ENCODE results near the gene SLC13A5. TPM values are rescaled to one million over a fixed set of nuclear protein-coding genes. Genes with fewer than 3 reads are reported as not detected.

SLC13A5 gene
- polyA plus RNA-seq, 1 of the 3 experiments (the other 2 are of a cell fraction) = not detected

DNA sequence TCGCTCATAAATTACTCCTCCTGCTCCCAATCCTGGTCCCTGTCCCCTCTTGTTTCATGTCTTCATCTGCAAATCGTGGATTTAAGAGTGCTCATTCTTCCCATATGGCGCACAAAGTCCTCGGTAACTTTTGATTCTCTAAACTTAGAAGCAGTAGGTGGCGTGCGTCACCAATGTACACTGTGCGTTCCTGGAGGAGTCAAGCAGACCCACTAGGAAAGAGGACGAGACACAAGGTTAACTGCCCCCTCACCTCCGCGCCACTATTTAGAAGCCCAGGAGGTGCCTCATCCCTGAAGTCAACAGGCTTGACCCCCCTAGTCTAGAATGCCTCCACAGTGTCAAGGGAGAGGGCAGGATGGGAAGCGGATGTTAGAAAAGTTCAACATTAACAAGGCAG lies 2.9 kb downstream of the SLC13A5 start:
- H3F3A ChIP-seq (replicated peaks; ENCODE audit: insufficient read depth) = no peaks in the 10 kb centered on the region
- no peaks in the 10 kb centered on the region for H4K20me1 ChIP-seq (ENCODE audit: insufficient read depth)
- no peaks in the 10 kb centered on the region for H3K36me3 ChIP-seq (replicated peaks in 1 of 2; ENCODE audit: control insufficient read depth in 1 of 2, insufficient read depth in 2 of 2, low read length in 1 of 2)
- H3K27ac ChIP-seq (ENCODE audit: low read depth in 2 of 2, low read length in 1 of 2) = no peak overlapping the region
- no peaks in the 10 kb centered on the region for H3K79me2 ChIP-seq (ENCODE audit: insufficient read depth)
- H3K9me2 ChIP-seq = no peaks in the 10 kb centered on the region
- peaks cover 74% of the 10 kb centered on the region for H3K27me3 ChIP-seq (ENCODE audit: insufficient read depth)
- H3K4me3 ChIP-seq (ENCODE audit: low read depth in 2 of 2, low read length in 1 of 2) = no peak overlapping the region
- CTCF ChIA-PET = no interaction called here
- TF ChIP-seq, protein P1, sequence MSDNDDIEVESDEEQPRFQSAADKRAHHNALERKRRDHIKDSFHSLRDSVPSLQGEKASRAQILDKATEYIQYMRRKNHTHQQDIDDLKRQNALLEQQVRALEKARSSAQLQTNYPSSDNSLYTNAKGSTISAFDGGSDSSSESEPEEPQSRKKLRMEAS (IDR thresholded peaks at IDR 0.05; ENCODE audit: low read depth) = no peak
- TF ChIP-seq YY1 (IDR thresholded peaks at IDR 0.05; ENCODE audit: low read depth) (no peak), EP300 (IDR thresholded peaks at IDR 0.05; ENCODE audit: borderline replicate concordance in 1 of 2, low read depth in 1 of 2, low read length in 1 of 2) (no peak), CHD2 (IDR thresholded peaks at IDR 0.05; ENCODE audit: low read length, partially characterized antibody) (no peak), SIN3A (IDR thresholded peaks at IDR 0.05; ENCODE audit: borderline replicate concordance, low read depth, low read length) (no peak)
- TF ChIP-seq, protein P2, sequence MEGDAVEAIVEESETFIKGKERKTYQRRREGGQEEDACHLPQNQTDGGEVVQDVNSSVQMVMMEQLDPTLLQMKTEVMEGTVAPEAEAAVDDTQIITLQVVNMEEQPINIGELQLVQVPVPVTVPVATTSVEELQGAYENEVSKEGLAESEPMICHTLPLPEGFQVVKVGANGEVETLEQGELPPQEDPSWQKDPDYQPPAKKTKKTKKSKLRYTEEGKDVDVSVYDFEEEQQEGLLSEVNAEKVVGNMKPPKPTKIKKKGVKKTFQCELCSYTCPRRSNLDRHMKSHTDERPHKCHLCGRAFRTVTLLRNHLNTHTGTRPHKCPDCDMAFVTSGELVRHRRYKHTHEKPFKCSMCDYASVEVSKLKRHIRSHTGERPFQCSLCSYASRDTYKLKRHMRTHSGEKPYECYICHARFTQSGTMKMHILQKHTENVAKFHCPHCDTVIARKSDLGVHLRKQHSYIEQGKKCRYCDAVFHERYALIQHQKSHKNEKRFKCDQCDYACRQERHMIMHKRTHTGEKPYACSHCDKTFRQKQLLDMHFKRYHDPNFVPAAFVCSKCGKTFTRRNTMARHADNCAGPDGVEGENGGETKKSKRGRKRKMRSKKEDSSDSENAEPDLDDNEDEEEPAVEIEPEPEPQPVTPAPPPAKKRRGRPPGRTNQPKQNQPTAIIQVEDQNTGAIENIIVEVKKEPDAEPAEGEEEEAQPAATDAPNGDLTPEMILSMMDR (IDR thresholded peaks at IDR 0.05) = peak; percentile 34
- POLR2A ChIA-PET = no interaction called here
- no peak overlapping the region for H3K4me2 ChIP-seq
- peak; percentile 12 for DNase-seq
- no peak overlapping the region for H3K9ac ChIP-seq
- 17% methylated on average over 11 of the region's 11 CpGs for WGBS (ENCODE audit: low lambda C conversion rate)
- H3K4me1 ChIP-seq (ENCODE audit: control insufficient read depth in 1 of 2, insufficient read depth in 2 of 2, low read depth in 1 of 2, low read length in 1 of 2) = no peaks in the 10 kb centered on the region
- no peak overlapping the region for H2AFZ ChIP-seq (ENCODE audit: low read depth)
- H3K9me3 ChIP-seq = no peaks in the 10 kb centered on the region

DNA sequence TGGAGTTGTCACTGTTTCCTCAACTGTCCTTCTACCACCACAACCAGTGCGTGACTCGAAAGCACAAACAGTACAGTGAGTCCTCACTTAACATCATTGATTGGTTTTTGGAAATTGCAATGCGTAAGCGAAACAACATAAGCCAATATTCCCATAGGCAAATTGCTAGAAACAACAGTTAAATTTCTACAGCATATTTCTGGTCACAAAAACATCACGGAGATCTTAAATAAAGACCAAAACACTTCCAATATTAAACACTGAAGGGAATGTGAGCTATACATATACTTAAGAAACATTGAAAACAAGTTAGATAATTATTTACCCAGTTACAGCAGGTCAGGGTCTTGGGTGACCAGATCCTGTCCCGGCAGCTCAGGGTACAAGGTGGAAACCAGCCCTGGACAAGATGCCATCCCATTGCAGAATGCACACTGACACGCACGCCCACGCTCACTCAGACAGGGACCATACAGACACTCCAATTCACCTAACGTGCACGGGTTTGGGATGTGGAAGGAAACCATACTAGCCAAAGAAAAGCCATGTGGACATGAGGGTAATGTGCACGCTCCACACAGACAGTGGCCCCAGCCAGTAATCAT lies 4.7 kb downstream of the SLC13A5 start:
- no peaks in the 10 kb centered on the region for H3K4me1 ChIP-seq (ENCODE audit: control insufficient read depth in 1 of 2, insufficient read depth in 2 of 2, low read depth in 1 of 2, low read length in 1 of 2)
- no peak overlapping the region for H3K27ac ChIP-seq (ENCODE audit: low read depth in 2 of 2, low read length in 1 of 2)
- H3F3A ChIP-seq (replicated peaks; ENCODE audit: insufficient read depth) = no peaks in the 10 kb centered on the region
- DNase-seq = no peak
- ChIA-PET POLR2A (no interaction called here), CTCF (no interaction called here)
- no peak overlapping the region for H3K9ac ChIP-seq
- no peaks in the 10 kb centered on the region for H3K9me3 ChIP-seq
- H3K9me2 ChIP-seq = no peaks in the 10 kb centered on the region
- no peaks in the 10 kb centered on the region for H3K36me3 ChIP-seq (replicated peaks in 1 of 2; ENCODE audit: control insufficient read depth in 1 of 2, insufficient read depth in 2 of 2, low read length in 1 of 2)
- 35% methylated on average over 12 of the region's 12 CpGs for WGBS (ENCODE audit: low lambda C conversion rate)
- no peaks in the 10 kb centered on the region for H4K20me1 ChIP-seq (ENCODE audit: insufficient read depth)
- no peak overlapping the region for H3K4me3 ChIP-seq (ENCODE audit: low read depth in 2 of 2, low read length in 1 of 2)
- H2AFZ ChIP-seq (ENCODE audit: low read depth) = no peak overlapping the region
- peaks cover 77% of the 10 kb centered on the region for H3K27me3 ChIP-seq (ENCODE audit: insufficient read depth)
- H3K79me2 ChIP-seq (ENCODE audit: insufficient read depth) = no peaks in the 10 kb centered on the region
- H3K4me2 ChIP-seq = no peak overlapping the region
- TF ChIP-seq ELF1 (IDR thresholded peaks at IDR 0.05) = no peak
- TF ChIP-seq RAD21 (IDR thresholded peaks at IDR 0.05; ENCODE audit: low read length) = no peak
- TF ChIP-seq TCF12 (IDR thresholded peaks at IDR 0.05) = no peak
- TF ChIP-seq JUND (IDR thresholded peaks at IDR 0.05) = no peak
- no peak for TF ChIP-seq CHD2 (IDR thresholded peaks at IDR 0.05; ENCODE audit: low read length, partially characterized antibody)
- TF ChIP-seq RFX5 (IDR thresholded peaks at IDR 0.05; ENCODE audit: low read length) = no peak
- TF ChIP-seq, protein P3, sequence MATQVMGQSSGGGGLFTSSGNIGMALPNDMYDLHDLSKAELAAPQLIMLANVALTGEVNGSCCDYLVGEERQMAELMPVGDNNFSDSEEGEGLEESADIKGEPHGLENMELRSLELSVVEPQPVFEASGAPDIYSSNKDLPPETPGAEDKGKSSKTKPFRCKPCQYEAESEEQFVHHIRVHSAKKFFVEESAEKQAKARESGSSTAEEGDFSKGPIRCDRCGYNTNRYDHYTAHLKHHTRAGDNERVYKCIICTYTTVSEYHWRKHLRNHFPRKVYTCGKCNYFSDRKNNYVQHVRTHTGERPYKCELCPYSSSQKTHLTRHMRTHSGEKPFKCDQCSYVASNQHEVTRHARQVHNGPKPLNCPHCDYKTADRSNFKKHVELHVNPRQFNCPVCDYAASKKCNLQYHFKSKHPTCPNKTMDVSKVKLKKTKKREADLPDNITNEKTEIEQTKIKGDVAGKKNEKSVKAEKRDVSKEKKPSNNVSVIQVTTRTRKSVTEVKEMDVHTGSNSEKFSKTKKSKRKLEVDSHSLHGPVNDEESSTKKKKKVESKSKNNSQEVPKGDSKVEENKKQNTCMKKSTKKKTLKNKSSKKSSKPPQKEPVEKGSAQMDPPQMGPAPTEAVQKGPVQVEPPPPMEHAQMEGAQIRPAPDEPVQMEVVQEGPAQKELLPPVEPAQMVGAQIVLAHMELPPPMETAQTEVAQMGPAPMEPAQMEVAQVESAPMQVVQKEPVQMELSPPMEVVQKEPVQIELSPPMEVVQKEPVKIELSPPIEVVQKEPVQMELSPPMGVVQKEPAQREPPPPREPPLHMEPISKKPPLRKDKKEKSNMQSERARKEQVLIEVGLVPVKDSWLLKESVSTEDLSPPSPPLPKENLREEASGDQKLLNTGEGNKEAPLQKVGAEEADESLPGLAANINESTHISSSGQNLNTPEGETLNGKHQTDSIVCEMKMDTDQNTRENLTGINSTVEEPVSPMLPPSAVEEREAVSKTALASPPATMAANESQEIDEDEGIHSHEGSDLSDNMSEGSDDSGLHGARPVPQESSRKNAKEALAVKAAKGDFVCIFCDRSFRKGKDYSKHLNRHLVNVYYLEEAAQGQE (IDR thresholded peaks at IDR 0.05; ENCODE audit: low read depth, low read length) = no peak
- no peak for TF ChIP-seq GATA2 (CRISPR knock-in tag; IDR thresholded peaks at IDR 0.05)
- TF ChIP-seq TEAD4 (IDR thresholded peaks at IDR 0.05; ENCODE audit: borderline replicate concordance, insufficient read depth) = no peak
- no peak for TF ChIP-seq POLR2AphosphoS5 (IDR thresholded peaks at IDR 0.05; ENCODE audit: low read depth, low read length)
- TF ChIP-seq SMC3 (IDR thresholded peaks at IDR 0.05; ENCODE audit: low read depth, low read length) = no peak
- no peak for TF ChIP-seq EP300 (IDR thresholded peaks at IDR 0.05; ENCODE audit: borderline replicate concordance in 1 of 2, low read depth in 1 of 2, low read length in 1 of 2)
- no peak for TF ChIP-seq NFIC (IDR thresholded peaks at IDR 0.05; ENCODE audit: borderline replicate concordance)
- no peak for TF ChIP-seq RCOR1 (IDR thresholded peaks at IDR 0.05; ENCODE audit: low read length)
- TF ChIP-seq, protein P4, sequence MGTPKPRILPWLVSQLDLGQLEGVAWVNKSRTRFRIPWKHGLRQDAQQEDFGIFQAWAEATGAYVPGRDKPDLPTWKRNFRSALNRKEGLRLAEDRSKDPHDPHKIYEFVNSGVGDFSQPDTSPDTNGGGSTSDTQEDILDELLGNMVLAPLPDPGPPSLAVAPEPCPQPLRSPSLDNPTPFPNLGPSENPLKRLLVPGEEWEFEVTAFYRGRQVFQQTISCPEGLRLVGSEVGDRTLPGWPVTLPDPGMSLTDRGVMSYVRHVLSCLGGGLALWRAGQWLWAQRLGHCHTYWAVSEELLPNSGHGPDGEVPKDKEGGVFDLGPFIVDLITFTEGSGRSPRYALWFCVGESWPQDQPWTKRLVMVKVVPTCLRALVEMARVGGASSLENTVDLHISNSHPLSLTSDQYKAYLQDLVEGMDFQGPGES (IDR thresholded peaks at IDR 0.05; ENCODE audit: low read depth, low read length) = no peak
- TF ChIP-seq, protein P5, sequence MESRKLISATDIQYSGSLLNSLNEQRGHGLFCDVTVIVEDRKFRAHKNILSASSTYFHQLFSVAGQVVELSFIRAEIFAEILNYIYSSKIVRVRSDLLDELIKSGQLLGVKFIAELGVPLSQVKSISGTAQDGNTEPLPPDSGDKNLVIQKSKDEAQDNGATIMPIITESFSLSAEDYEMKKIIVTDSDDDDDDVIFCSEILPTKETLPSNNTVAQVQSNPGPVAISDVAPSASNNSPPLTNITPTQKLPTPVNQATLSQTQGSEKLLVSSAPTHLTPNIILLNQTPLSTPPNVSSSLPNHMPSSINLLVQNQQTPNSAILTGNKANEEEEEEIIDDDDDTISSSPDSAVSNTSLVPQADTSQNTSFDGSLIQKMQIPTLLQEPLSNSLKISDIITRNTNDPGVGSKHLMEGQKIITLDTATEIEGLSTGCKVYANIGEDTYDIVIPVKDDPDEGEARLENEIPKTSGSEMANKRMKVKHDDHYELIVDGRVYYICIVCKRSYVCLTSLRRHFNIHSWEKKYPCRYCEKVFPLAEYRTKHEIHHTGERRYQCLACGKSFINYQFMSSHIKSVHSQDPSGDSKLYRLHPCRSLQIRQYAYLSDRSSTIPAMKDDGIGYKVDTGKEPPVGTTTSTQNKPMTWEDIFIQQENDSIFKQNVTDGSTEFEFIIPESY (IDR thresholded peaks at IDR 0.05; ENCODE audit: borderline replicate concordance, low read depth) = no peak

Data from SK-N-SH (cell line).